Activated T-helper 1 cell treated with anti-CD3 and anti-CD28 coated beads, Interleukin-12 subunit alpha, Interleukin-12 subunit beta, Interleukin-2, Interleukin-4 antibody, amounts not matched to agents 30 ng/mL and 10 ng/mL and 1 ng/mL, durations not matched to agents 14 hours and 24 hours and 36 hours (primary cell): ENCODE data around the gene RGS10. TPM values are rescaled to one million over a fixed set of nuclear protein-coding genes. Genes with fewer than 3 reads are reported as not detected.
A peak's percentile ranks its signal among the peaks of the same experiment; 100 is the strongest.

Experiments used
- DNase-seq: peaks from one replicate; pipeline ENCODE4 v3.0.0; 2021; ENCODE audit warnings: low spot score
- H3K27ac Mint-ChIP-seq: one replicate; pipeline ENCODE4 v1.8.0; 2021; ENCODE audit warnings: mild to moderate bottlenecking, mixed read lengths
- H3K27me3 Mint-ChIP-seq: one replicate; pipeline ENCODE4 v1.8.0; 2022; ENCODE audit warnings: mild to moderate bottlenecking, moderate library complexity, mixed read lengths; ENCODE audit not compliant: insufficient read depth
- H3K36me3 Mint-ChIP-seq: one replicate; pipeline ENCODE4 v1.8.0; 2021; ENCODE audit warnings: low read depth, mixed read lengths
- H3K4me1 Mint-ChIP-seq: one replicate; pipeline ENCODE4 v1.8.0; 2021; ENCODE audit warnings: low read depth, mixed read lengths
- H3K4me3 Mint-ChIP-seq: one replicate; pipeline ENCODE4 v1.8.0; 2021; ENCODE audit warnings: mild to moderate bottlenecking, moderate library complexity, mixed read lengths
- H3K9me3 Mint-ChIP-seq: one replicate; pipeline ENCODE4 v1.8.0; 2021; ENCODE audit warnings: mixed read lengths
- intact Hi-C: fragments of 100-400 bp; cut with micrococcal nuclease; formaldehyde crosslinking; loops from one replicate; pipeline ENCODE4 v1.15.1; 2024
- total RNA-seq: library from RNA; stranded (reverse); gene quantifications from 2 replicates; pipeline ENCODE4 v1.2.3, GENCODE V29; 2022

The RGS10 gene
- total RNA-seq, 1 donor from 2014 or later: 150 TPM

GRCh38 chr10:119522747-119523426 is 19.6 kb downstream of the RGS10 start:
- intact Hi-C loops: no loop called here
- peaks cover 28% of the 10 kb centered on the region for H3K4me1 Mint-ChIP-seq
- no peak overlapping the region for H3K4me3 Mint-ChIP-seq
- no peaks in the 10 kb centered on the region for H3K9me3 Mint-ChIP-seq
- H3K27ac Mint-ChIP-seq: no peak overlapping the region
- H3K36me3 Mint-ChIP-seq: peaks cover 72% of the 10 kb centered on the region
- no peak for DNase-seq
- no peaks in the 10 kb centered on the region for H3K27me3 Mint-ChIP-seq

- DNase-seq: no peak
- no peak overlapping the region for H3K4me3 Mint-ChIP-seq
- H3K9me3 Mint-ChIP-seq: no peaks in the 10 kb centered on the region
- no peak overlapping the region for H3K27ac Mint-ChIP-seq
- H3K4me1 Mint-ChIP-seq: peaks cover 41% of the 10 kb centered on the region
- peaks cover 65% of the 10 kb centered on the region for H3K36me3 Mint-ChIP-seq
- H3K27me3 Mint-ChIP-seq: no peaks in the 10 kb centered on the region
- intact Hi-C loops: no loop called here
Measured at GRCh38 chr10:119521443-119522204, 20.9 kb downstream of the RGS10 start.

- intact Hi-C loops: no loop called here
- no peak overlapping the region for H3K27ac Mint-ChIP-seq
- no peaks in the 10 kb centered on the region for H3K27me3 Mint-ChIP-seq
- peaks cover 59% of the 10 kb centered on the region for H3K36me3 Mint-ChIP-seq
- no peak overlapping the region for H3K4me3 Mint-ChIP-seq
- peaks cover 53% of the 10 kb centered on the region for H3K4me1 Mint-ChIP-seq
- DNase-seq: no peak
- H3K9me3 Mint-ChIP-seq: no peaks in the 10 kb centered on the region
Measured at GRCh38 chr10:119520283-119520682, 22.2 kb downstream of the RGS10 start.

- Mint-ChIP-seq H3K4me1 (peaks cover 56% of the 10 kb centered on the region), H3K27me3 (no peaks in the 10 kb centered on the region), H3K4me3 (peak overlapping the region; percentile 71), H3K36me3 (peaks cover 55% of the 10 kb centered on the region), H3K27ac (peak overlapping the region; percentile 91), H3K9me3 (no peaks in the 10 kb centered on the region)
- no peak for DNase-seq
- intact Hi-C loops: no loop called here
Measured at GRCh38 chr10:119518936-119519335, 23.6 kb downstream of the RGS10 start.

- no peak for DNase-seq
- intact Hi-C loops: no loop called here
- Mint-ChIP-seq H3K27me3 (no peaks in the 10 kb centered on the region), H3K36me3 (peaks cover 56% of the 10 kb centered on the region), H3K9me3 (no peaks in the 10 kb centered on the region), H3K4me1 (peaks cover 53% of the 10 kb centered on the region), H3K4me3 (peak overlapping the region; percentile 54), H3K27ac (peak overlapping the region; percentile 82)
Measured at GRCh38 chr10:119518176-119518575, 24.3 kb downstream of the RGS10 start.

- peaks cover 53% of the 10 kb centered on the region for H3K4me1 Mint-ChIP-seq
Measured at GRCh38 chr10:119517235-119518141, 25.0 kb downstream of the RGS10 start.

GRCh38 chr10:119516381-119517234 is 25.9 kb downstream of the RGS10 start:
- Mint-ChIP-seq H3K27me3 (no peaks in the 10 kb centered on the region), H3K4me1 (peaks cover 51% of the 10 kb centered on the region), H3K4me3 (peak overlapping the region; percentile 54), H3K36me3 (peaks cover 46% of the 10 kb centered on the region), H3K9me3 (no peaks in the 10 kb centered on the region), H3K27ac (peak overlapping the region; percentile 82)
- intact Hi-C loops: loop anchor here (1.0 to 2.0 kb wide), 5 partner anchors 14 to 308 kb away; partner anchors contain the start of gene BAG3
- DNase-seq: peak; percentile 67

More at GRCh38 chr10:119517235-119518141, 25.0 kb downstream of the RGS10 start:
- Mint-ChIP-seq H3K27ac (peak overlapping the region; percentile 82), H3K27me3 (no peaks in the 10 kb centered on the region), H3K9me3 (no peaks in the 10 kb centered on the region), H3K4me3 (peak overlapping the region; percentile 54), H3K36me3 (peaks cover 50% of the 10 kb centered on the region)
- DNase-seq: peak; percentile 55
- intact Hi-C loops: loop anchor here (1.0 to 2.0 kb wide), 3 partner anchors 24 to 309 kb away; partner anchors contain the start of gene BAG3

- Mint-ChIP-seq H3K9me3 (no peaks in the 10 kb centered on the region), H3K36me3 (peaks cover 42% of the 10 kb centered on the region), H3K27me3 (no peaks in the 10 kb centered on the region), H3K4me3 (no peak overlapping the region), H3K27ac (no peak overlapping the region), H3K4me1 (peaks cover 50% of the 10 kb centered on the region)
- no peak for DNase-seq
- intact Hi-C loops: loop anchor here (1.0 to 2.0 kb wide), 4 partner anchors 13 to 307 kb away; partner anchors contain the start of gene BAG3
Measured at GRCh38 chr10:119515511-119516045, 26.9 kb downstream of the RGS10 start.

- H3K27ac Mint-ChIP-seq: no peak overlapping the region
- peaks cover 41% of the 10 kb centered on the region for H3K36me3 Mint-ChIP-seq
- no peak overlapping the region for H3K4me3 Mint-ChIP-seq
- intact Hi-C loops: no loop called here
- DNase-seq: no peak
- H3K9me3 Mint-ChIP-seq: no peaks in the 10 kb centered on the region
- H3K4me1 Mint-ChIP-seq: peaks cover 56% of the 10 kb centered on the region
- no peaks in the 10 kb centered on the region for H3K27me3 Mint-ChIP-seq
Measured at GRCh38 chr10:119514819-119515218, 27.7 kb downstream of the RGS10 start.

GRCh38 chr10:119511828-119512515 is 30.5 kb downstream of the RGS10 start:
- H3K4me1 Mint-ChIP-seq: peaks cover 42% of the 10 kb centered on the region
- H3K27me3 Mint-ChIP-seq: no peaks in the 10 kb centered on the region
- no peak overlapping the region for H3K4me3 Mint-ChIP-seq
- intact Hi-C loops: no loop called here
- no peaks in the 10 kb centered on the region for H3K9me3 Mint-ChIP-seq
- no peak for DNase-seq
- H3K27ac Mint-ChIP-seq: no peak overlapping the region
- H3K36me3 Mint-ChIP-seq: peaks cover 46% of the 10 kb centered on the region

GRCh38 chr10:119509909-119510451 is 32.5 kb downstream of the RGS10 start:
- peak overlapping the region; percentile 26 for H3K27ac Mint-ChIP-seq

More at GRCh38 chr10:119509909-119510451, 32.5 kb downstream of the RGS10 start:
- Mint-ChIP-seq H3K4me3 (no peak overlapping the region), H3K27me3 (no peaks in the 10 kb centered on the region), H3K4me1 (peaks cover 39% of the 10 kb centered on the region), H3K36me3 (peaks cover 52% of the 10 kb centered on the region), H3K9me3 (no peaks in the 10 kb centered on the region)
- intact Hi-C loops: no loop called here
- no peak for DNase-seq
